ENCODE data around the gene SLC30A3.

Gene SLC30A3

DNA sequence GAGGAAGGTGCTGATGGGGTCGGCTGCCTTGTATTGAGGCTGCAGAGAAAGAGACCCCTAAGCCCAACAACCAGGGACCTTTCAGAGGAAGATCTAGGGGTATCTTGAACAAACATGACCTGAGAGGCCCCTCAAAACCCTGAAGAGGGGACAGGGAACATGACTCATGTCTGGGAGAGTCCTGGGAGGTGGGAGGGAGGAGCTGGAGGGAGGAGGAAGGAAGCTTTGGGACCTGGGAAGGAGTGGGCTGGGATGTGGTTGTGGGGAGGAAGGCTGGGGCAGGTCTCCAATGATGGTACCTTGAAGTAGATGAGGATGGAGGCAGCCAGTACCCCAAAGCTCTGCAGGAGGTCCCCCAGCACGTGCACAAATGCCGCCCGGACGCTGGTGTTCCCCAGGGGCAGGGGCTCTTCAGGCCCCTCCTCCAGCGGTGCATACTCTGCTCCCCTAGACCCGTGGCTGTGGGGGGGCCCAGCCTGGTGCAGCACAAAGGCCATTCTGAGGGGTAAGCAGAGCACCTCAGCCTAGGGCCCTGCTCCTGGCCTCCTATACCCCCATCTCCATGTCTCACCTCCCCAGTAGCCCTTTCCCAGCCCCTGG lies 5.9 kb downstream of the SLC30A3 start:
- DNase-seq, result no peak

DNA sequence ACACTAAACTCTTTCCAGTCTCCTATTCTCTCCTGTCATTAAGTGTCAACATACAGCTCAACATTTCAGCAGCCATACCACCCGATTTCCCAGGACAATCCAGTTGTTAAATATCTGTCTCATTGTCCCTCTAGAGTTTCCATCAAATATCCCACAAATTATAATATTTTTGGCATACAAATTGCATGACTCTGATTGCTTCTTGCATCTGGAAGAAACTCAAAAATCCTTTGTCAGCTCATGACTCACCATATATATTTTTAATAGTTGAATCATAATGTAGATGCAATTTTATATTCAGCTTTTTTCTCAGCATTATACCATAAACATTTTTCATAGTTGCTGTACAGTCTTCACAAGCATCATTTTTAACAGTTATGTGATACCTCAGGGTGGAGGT lies 7.2 kb downstream of the SLC30A3 start:
- no peak for DNase-seq

DNA sequence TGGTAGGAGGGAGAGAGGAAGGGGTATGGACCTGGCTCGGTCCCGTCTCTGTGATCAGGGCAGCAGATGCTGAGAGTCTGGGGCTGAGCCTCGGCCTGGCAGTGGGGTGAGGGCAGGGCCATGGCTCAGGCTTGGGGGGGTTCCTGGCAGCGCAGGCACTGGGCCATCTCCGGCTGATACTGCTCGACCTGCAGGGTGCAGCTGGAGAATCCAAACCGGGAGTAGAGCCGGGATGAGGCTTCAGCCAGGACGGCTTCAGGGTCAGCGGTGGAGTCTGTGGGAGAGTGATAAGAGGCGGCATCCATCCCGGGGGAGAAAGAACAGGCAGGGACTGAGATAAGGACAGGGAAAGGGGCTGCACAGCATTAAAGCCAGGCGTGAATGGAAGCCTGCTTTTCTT lies 7.7 kb downstream of the SLC30A3 start:
- DNase-seq, result no peak

- no peak for DNase-seq
Observed at GRCh38 chr2:27251766-27252165, 11.1 kb downstream of the SLC30A3 start.

GRCh38 chr2:27250652-27251379 lies 12.0 kb downstream of the SLC30A3 start:
- DNase-seq, result no peak

- peak; percentile 52 for DNase-seq
Observed at GRCh38 chr2:27249891-27250651, 12.8 kb downstream of the SLC30A3 start.

DNA sequence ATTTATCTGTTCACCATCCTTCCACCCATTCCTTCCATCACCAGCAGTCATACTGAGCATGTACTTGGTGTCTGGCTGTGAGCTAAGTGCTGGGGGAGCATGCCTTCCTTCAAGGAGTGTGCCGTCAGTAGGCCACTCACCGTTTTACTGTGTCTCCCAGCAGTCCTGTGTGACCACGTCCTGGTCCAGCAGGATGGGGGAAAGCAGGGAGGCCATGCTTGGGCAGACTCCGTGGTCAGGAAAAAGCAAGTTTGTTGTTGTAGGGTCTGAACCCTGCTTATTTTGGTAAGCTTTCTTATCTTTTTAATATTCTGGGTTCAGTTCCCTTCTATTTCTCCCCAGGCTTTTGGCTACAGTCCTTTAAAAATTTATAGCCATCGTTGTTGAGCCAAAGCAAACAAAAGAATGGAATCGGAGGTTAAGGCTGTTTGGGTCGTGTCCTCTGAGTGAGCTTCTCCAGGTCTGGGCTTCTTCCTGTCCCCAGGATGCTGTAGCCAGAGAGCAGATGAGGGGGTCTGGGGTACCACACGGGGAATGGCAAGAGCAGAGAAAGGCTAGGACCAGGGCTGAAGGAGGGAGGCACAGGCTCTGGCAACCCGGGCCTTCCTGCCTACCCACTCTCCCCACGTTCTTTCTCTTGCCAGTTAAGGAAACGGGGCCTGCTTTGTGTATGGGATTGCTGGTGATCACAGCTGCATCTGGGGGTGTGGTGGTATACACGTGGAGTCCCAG lies 13.5 kb downstream of the SLC30A3 start:
- DNase-seq, result no peak

DNA sequence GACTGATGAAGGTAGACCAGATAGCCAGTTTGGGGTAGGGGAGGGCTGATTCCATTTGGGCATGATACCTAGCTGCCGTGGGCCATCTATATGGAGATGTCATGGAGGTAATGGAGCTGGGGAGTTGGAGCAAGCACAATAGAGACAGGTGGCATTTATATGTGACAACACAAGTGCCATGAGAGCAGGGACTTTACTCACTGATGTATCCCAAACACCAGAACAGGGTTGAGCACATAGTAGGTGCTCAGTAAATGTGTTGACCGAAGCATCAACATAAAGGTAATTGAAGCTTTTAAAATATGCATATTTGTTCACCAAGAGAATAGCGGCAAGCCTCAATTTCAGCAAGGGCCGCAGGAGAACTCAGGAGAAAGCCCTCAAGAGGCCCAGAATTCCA lies 15.0 kb downstream of the SLC30A3 start:
- DNase-seq, result no peak

DNA sequence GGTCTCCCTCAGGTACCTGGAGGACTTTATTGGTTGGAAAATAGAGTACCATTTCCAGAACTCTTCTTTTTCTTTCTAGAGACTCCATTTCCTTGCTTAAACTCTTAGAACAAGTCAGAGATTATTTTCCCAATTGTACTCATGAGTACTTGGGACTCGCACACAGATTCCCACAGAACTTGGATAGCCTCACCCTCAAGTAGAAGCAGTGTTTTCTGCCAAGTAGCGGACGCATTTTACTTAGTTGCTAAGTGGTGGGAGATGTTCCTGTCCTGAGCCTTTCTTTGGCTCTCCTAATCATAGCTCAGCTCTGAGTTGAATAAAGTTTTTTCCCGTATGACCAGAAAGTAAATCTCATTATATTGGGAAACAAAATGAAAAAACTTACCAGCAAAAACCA lies 17.2 kb downstream of the SLC30A3 start:
- no peak for DNase-seq

DNA sequence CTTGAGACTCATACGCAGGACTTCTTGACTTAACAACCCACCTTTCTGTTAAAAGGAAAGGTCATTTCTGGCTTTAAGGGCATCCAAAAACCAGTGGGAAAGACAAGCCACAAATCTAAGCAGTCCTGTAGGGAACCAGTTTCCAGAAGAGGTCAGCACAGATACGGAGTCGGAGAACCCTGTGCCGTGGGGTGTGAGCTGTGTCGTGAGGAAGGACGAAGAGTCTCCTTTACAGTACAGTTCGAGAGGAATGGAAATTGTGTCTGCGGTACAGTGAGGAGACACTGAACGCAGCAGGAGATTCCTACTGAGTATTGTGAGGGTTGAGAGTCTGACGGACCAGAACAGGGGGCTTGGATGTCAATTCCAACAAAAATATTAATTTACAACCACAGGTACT lies 17.7 kb downstream of the SLC30A3 start:
- DNase-seq, result no peak

DNA sequence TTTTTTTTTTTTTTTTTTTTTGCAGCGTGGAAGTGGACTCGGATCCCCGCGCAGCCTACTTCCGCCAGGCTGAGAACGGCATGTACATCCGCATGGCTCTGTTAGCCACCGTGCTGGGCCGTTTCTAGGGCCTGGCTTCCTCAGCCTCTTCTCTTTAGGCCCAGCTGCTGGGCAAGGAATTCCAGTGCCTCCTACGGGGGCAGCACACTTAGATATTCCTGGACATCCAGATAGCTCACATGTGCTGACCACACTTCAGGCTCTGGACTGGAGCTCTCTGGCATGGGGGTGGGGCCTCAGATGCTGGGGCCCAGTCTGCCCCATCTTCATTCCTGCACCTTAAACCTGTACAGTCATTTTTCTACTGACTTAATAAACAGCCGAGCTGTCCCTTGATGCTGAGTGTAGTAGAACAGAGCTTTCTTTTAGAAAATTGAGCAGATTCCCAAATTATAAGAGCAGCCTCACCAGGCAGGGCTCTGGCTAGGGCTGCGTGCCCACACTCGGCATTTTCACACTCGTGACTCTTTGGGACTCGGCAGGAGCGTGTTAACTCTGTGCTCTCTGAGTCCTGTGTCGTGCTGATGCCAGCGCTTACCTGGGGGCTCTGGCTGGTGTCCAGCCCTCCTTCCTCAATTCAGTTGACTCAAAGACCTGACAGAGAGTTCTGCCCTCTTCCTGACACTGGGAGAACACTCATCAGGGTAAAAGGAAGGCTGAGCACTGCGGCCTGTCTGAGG lies 19.3 kb downstream of the SLC30A3 start:
- no peak for DNase-seq

DNA sequence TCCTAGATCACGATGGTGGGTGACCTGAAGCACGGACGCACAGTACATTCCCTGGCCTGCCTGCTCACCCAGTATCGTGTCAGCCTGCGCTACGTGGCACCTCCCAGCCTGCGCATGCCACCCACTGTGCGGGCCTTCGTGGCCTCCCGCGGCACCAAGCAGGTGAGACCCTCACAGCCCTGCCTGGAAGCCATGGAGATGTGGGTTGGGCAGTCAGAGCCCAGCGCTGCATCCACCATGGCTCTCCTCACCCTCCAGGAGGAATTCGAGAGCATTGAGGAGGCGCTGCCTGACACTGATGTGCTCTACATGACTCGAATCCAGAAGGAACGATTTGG lies 20.3 kb downstream of the SLC30A3 start:
- DNase-seq, result no peak

DNA sequence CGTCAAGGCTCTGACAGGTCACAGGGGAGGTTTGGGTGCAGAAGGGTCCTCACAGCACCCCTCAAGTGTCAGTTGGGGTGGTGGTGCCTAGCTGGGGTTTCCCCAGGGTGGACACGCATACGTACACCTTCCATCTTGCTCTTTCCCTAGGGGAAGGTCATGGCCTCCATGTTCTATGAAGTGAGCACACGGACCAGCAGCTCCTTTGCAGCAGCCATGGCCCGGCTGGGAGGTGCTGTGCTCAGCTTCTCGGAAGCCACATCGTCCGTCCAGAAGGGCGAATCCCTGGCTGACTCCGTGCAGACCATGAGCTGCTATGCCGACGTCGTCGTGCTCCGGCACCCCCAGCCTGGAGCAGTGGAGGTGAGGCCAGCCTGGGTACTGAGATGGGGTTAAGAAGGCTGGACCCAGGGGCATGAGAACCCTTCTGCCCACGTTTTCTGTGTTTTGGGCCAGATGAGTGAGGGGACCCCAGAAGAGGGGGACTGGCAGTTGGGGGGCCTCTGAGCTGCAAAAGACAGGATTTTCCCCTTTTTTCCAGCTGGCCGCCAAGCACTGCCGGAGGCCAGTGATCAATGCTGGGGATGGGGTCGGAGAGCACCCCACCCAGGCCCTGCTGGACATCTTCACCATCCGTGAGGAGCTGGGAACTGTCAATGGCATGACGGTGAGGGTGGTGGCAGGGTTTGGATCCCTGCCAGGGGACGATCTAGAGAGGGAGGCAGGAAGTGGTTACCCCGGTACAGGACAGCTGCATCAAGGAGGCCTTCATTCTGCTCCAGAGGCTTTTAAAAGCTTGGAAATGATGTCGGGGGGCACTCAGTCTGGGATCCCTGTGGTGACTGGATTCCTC lies 20.9 kb downstream of the SLC30A3 start:
- DNase-seq, result no peak

DNA sequence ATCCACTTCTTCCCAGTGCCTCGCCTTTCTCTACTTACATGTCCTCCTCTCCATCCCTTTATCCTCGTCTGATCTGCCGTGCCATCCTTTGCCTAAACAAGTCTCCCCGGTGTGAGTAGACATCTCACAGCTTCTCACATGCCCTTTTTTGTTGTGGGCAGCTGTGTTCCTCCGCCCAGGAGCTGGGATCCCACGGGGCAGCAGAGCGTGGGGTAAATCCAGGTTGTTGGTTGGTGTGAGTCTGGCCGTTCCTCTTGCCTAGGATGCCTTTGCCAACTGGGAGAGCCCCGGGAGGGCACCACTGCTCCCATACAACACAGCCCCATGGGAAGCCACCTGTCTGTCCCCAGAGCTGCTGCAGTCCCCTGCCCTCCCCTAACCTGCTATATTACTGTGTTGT lies 22.4 kb downstream of the SLC30A3 start:
- no peak for DNase-seq

DNA sequence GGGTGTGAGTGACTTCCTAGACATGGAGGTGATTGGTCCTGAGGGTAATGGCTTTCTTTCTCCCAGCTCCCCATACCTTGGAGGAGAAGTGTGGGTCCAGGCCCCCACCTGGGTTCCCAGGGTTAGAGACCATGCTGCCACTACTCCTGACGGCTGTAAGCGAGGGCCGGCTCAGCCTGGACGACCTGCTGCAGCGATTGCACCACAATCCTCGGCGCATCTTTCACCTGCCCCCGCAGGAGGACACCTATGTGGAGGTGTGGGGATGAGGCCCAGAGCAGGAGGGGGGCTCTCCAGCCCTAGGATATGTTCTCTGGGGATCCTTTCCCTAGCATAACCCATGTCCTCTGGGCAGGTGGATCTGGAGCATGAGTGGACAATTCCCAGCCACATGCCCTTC lies 23.9 kb downstream of the SLC30A3 start:
- no peak for DNase-seq

- no peak for DNase-seq
Observed at GRCh38 chr2:27237341-27237945, 25.4 kb downstream of the SLC30A3 start.

- no peak for DNase-seq
Observed at GRCh38 chr2:27236626-27237025, 26.2 kb downstream of the SLC30A3 start.

DNA sequence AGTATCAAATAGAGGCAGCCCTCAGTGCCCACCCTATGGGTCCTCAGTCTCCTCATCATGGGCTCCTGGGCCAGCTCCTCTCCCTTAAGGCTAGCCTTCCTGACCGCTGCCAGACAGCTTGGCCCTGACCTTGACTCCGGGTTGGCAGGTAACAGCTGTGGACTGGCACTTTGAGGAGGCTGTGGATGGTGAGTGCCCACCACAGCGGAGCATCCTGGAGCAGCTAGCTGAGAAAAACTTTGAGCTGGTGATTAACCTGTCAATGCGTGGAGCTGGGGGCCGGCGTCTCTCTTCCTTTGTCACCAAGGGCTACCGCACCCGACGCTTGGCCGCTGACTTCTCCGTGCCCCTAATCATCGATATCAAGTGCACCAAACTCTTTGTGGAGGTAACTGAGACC lies 26.7 kb downstream of the SLC30A3 start:
- DNase-seq, result no peak

DNA sequence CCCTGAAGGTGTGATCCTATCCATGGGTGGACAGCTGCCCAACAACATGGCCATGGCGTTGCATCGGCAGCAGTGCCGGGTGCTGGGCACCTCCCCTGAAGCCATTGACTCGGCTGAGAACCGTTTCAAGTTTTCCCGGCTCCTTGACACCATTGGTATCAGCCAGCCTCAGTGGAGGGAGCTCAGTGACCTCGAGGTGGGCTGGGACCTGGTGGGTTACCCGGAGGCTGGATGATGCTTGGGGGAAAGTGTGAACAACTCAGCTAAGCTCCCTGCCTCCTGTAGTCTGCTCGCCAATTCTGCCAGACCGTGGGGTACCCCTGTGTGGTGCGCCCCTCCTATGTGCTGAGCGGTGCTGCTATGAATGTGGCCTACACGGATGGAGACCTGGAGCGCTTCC lies 29.5 kb downstream of the SLC30A3 start:
- no peak for DNase-seq

DNA sequence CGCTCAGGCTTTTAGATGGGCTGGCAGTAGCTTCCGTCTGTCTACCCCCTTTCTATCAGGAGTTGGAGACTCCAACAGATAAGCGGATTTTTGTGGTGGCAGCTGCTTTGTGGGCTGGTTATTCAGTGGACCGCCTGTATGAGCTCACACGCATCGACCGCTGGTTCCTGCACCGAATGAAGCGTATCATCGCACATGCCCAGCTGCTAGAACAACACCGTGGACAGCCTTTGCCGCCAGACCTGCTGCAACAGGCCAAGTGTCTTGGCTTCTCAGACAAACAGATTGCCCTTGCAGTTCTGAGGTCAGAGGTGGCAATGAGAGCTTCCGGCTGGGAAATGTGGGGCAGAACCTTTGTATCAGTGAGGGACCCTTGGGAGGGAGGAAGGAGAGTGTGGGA lies 30.9 kb downstream of the SLC30A3 start:
- no peak for DNase-seq

DNA sequence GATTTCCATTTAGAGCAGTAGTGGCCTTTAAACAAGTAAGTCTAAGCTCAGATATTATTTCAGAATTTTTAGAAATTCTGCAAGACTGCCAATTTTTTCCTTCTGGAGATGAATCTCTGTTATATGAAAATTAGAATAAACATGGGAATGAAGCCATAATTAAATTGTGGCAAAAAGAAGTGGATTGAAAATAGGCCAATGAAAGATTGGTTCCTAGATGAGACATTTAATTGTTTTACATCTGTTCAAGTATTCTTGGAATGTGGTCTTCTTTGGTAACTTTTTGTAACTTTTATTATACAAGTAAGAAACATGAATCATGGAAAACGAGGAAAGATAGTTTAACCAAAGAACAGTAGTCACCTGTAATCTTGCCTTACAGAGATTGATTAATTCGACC lies 35.3 kb downstream of the SLC30A3 start:
- DNase-seq, result no peak

DNA sequence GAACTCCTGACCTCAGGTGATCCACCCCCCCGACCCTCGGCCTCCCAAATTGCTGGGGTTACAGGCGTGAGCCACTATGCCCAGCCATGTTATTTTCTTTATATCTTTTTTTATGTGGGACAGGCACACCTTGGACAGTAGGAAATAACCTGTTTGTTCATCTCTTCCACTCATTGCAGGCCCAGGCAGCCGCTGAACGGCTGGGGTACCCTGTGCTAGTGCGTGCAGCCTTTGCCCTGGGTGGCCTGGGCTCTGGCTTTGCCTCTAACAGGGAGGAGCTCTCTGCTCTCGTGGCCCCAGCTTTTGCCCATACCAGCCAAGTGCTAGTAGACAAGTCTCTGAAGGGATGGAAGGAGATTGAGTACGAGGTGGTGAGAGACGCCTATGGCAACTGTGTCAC lies 37.3 kb downstream of the SLC30A3 start:
- DNase-seq, result no peak
